DMS114 treated with DMSO at 0.1 percent for 48 hours (cell line): ENCODE results near the gene NID1.
"Not testable (repeated sequence)": the region's sequence is repeated elsewhere in the genome, so short reads cannot be mapped to it uniquely, and the experiment has no call there.

Experiments used
- DNase-seq: peaks from one replicate; lab custom pipeline; 2025; ENCODE audit not compliant: unreplicated experiment; lab: John Stamatoyannopoulos, UW

NID1 gene

DNA sequence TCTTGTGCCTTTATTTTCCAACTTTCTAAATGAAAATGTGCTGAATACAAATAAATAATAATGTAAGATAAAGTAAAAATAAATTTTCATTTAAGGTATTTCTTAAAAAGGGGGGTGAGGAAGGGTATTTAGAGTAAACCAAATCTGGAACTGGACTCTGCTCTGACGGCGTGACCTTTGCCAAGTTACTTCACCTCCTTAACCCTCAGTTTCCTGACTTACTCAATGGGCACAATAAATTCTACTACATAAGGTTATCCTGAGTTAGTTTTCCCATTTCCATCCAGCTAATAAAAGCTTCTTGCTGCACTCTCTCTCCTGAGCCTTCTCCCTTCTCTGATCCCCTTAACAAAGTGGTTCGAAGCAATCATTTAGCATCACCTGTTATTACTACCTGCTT is 93.9 kb downstream of the NID1 start:
- DNase-seq = no peak

DNA sequence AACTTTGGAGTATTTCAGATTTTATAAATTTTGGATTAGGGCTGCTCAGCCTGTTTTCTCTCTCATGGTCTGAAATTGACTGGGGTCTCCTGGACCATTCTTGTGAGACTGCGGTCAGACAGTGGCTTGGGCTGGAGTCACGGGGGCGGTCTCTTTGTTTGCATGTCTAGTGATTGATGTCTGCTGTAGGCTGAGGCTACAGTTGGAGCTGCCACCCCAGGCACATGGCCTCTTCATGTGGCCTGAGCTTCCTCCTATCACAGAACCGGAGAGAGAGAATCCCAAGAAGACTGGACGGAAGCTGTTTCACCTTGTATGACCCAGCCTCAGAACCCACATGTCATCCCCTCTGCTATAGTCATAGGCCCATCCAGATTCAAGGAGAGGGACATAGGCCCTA is 96.1 kb downstream of the NID1 start:
- DNase-seq = no peak

DNA sequence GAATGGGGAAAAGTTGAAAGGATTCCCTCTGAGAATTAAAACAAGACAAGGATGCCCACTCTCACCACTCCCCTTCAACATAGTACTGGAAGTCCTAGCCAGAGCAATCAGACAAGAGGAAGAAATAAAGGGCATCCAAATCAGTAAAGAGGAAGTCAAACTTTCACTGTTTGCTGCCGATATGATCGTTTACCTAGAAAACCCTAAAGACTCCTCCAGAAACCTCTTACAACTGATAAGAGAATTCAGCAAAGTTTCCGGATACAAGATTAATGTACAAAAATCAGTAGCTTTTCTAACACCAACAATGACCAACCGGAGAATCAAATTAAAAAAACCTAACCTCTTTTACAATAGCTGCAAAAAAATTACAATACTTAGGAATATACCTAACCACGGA is 98.8 kb downstream of the NID1 start:
- not testable (repeated sequence) for DNase-seq

DNA sequence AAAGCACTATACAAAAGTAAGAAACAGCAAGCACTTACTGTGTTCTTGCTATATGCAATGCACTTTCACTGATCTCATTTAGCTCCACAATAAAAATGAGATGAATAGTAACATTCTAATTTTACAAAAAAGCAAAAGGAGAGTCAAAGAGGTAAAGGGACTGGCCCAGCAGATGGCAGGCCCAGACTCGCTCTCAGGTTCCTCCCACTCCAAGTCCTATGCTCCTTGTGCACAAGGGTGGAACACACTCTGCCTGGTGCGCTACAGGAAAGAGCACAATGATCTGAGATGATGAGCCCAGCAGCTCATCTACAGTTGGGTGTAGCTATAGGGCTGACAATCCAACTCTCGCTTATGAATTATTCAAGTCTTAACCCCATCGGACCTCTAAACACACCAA is 104.1 kb downstream of the NID1 start:
- DNase-seq = no peak

DNA sequence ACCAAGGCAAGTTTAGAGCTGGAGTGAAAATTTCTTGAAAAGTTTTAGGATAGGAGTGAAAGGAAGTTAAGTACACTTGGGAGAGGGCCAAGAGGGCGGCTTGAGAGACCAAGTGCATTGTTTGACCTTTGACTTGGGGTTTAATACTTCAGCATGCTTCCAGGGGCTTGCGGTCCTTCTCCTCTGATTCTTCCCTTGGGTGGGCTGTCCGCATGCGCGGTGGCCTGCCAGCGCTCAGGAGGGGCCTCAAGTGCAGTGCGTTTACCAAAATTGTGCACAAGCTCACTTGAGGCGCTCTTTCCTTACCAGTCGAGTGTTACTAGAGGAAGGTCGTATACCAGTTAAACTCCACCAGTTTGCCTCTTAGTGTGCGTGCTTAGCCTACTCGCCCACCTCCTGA is 106.9 kb downstream of the NID1 start:
- DNase-seq = no peak

DNA sequence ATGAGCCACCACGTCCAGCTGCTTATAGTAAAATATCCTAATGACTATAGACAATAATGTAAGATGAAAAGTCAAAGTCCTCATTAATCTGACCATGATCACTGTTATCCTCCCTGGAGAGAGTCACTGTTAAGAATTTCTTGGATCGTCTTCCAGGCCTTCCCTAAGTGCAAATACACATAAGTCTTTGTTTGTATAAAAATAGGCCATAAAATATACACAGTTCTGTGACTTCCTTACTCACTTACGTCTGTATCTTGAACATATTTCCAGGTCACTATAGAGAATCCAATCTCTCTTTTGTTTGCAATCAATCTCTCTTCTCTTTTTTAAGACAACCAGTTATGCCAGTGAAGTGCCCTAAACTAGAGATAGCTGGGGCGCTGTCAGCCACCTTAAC is 109.1 kb downstream of the NID1 start:
- no peak for DNase-seq

DNA sequence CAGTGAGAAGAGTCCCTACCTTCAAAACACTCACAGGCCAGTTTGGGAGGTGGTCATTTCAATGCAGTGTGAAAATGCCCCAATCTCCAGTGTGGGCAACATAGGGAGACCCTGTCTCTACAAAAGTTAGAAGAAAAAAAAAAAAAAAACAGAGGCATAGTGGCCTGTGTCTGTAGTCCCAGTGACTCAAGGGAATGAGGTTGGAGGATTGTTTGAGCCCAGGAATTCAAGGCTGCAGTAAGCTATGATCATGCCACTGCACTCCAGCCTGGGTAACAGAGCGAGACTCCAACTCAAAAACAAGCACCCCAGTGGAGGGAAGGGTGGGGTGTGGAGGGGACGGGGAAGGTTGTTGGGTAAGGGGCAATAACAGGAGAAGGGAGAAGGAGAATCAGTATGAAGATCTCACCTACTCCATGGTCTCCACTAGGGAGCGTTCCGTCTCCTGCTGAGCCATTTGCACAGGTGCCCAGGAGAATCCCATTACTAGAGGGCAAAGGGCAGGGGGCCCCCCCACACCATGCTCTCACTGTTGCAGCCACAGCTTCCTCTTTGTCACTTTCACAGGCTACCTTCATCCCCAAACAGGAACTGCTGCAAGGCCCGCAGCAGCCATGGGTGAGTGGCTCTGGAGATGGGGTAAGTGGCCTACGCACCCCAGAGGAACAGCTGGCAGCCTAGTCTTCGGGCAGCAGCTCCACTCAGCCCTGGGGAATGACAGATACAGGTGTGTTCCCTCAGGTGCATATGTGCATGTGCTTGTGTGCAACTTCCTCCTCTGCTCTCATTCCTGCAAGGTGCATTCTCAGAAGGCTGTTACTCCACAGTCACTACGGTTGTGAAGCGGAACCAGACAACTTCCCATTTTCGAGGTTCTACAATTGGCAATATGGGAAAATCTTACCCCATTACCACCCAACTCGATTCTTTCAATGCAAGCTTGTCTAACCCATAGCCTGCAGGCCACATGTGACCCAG is 110.3 kb downstream of the NID1 start:
- no peak for DNase-seq

DNA sequence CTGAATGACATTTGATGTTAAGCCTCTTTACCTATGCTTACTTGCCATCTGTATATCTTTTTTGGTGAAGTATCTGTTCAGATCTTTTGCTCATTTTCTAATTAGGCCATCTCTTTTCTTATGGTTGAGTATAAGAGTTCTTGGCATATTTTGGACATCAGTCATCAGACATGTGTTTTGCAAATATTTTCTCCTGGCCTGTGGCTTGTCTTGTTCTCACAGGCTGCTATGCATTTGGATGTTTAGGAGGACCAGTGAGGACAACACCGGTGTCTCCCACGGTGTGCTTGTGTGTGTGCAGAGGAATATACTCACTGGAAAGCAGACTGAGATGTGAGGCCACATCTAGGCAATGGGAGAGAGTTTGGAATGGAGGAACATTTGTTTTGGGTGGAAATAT is 111.1 kb downstream of the NID1 start:
- no peak for DNase-seq

DNA sequence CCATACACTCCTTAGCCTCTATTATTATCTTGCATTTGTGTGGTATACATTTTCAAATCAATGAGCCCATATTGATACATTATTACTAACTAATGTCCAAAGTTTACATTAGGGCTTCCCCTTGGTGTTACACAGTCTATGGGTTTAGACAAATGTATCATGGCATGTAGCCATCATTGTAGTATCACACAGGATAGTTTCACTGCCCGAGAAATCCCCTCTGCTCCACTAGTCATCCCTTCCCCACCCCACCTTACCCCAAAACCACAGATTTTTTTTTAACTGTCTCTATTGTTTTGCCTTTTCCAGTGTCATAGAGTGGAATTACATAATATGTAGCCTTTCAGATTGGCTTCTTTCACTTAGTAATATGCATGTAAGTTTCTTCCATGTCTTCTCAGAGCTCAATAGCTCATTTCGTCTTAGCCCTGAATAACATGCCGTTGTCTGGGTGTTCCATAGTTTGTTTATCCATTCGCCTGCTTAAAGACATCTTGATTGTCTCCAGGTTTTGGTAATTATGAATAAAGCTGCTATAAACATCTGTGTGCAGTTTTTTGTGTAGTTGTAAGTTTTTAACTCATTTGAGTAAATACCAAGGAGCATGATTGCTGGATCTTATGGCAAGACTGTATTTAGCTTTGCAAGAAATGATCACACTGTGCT is 111.8 kb downstream of the NID1 start:
- no peak for DNase-seq

DNA sequence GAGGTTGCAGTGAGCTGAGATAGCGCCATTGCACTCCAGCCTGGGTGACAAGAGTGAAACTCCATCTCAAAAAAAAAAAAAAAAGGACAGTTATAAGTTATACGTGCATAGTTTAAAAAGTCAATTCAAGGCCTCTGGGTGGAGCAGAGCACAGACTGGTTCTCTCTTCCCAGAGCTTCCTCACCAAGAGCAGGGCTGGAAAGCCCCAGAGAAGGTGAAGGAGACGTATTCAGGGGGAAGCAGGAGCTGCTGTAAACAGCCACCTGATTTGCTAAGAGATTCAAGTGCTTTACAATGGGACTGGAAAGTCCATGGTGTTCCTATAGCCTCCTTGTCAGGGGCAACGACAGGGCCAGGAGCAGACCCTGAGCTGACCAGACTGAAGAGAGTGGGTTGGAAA is 113.2 kb downstream of the NID1 start:
- no peak for DNase-seq

DNA sequence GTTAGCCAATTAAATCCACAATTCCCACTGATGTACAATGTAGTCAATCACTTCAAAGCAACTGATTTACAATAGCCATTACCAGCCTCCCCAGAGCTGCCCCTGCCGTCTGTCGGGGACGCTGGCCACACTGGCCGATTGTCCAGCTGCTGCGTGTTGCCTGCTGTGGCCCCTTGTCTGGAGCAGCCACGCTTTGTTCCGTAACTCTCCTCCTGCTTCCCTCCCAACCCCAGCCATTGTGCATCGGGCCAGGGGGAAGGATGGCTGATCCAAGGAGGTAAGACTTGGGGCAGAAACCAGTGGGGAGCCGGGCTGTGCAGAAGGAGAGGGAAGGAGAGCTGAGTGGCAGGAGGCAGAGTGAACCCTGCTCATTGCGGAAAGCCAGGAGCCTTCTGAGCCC is 114.6 kb downstream of the NID1 start:
- no peak for DNase-seq

DNA sequence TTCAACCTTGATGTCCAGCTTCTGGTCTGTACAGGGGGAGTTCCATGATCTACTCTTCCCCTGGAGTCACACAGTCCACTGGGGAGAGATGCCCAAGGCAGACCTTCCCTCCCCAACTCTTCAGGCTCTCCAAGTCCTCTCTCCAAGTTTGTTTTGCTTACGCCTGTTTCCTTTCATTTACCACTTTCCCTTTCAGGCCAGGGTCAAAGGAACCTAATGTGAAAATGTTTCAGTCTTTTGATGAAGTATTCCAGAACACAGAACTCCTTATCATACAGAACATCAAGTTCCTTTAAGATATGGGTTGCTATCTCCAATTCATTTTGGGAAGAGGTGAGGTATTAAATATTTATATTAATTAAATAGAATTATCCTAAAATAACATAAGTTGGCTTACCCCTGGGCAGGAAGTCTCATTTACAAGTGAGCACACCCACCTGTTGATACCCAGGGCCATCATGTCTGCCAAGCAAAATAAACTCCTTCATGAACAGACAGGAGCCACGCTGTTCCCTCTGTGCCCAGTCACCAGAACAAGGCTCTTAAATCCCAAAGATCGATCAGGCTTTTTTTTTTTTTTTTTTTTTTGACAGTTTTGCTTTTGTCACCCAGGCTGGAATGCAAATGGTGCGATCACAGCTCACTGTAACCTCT is 116.0 kb downstream of the NID1 start:
- no peak for DNase-seq

DNA sequence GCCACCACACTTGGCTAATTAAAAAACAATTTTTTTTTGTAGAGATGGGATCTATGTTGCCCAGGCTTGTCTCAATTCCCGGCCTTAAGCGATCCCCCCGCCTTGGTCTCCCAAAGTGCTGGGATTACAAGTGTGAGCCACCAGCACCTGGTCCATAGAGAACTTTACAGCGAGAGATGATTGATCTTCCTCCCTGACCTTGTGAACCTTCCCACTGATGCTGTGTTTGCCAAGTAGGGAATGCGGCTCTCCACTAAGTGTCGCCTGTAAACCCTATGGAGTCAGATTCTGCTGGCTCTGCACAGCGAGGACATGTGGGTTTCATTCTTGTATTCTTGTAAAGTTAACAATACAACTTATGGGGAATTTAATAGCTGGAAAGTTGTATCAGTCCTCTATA is 116.9 kb downstream of the NID1 start:
- DNase-seq = no peak

DNA sequence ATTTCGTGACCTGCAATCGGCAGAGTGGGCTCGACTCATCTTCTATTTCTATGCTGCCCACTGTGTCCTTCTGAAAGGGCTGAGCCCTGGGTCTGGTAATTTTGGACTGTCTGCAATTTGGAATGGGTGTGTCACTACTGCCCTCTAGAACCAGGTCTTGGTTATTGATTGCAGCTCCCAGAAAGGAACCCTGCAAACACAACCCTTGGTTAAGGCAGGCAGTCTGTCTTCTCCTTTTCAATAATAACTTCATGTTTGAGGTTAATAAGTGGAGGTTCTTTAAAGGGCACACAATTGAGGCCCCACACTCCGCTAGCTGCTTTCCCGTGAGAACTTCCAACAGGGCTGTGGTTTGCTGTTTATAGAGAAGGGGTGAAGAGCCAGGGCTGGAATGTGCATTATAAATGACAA is 118.3 kb downstream of the NID1 start:
- no peak for DNase-seq

DNA sequence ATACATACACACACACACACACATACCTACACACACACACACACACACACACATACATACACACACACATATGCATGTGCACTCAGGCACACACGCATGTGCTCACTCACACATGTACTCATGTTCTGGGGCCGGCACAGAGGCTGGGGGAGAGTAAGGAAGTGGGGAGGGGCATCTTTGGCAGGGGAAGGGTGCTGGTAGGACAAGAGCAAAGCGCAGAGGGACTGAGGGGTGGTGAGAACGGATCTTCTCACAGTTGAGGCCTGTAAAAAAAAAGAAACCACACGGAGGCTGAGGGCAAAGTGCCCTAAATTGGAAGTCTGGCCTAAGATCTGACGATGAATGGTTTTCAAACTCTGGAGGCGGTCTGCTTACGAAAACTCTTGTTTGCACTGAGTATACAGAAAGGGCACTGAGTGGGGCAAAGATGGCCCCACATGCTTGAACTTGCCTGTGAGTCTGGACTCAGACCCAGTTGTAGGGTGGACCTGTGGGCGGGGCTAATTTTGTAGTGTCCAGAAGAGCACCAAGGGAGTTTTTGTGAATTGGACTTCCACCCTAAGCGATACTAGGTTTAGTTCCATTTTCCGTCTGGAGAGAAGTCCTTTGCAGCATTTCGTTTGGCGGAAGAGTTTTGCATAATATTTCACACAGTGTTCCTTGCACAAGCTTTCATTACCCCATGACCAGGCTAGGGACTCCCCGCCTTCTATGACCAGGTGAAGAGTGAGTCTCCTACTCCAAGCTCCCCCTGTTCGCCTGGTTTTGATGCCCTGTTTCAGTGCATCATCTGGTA is 118.9 kb downstream of the NID1 start:
- DNase-seq = no peak

DNA sequence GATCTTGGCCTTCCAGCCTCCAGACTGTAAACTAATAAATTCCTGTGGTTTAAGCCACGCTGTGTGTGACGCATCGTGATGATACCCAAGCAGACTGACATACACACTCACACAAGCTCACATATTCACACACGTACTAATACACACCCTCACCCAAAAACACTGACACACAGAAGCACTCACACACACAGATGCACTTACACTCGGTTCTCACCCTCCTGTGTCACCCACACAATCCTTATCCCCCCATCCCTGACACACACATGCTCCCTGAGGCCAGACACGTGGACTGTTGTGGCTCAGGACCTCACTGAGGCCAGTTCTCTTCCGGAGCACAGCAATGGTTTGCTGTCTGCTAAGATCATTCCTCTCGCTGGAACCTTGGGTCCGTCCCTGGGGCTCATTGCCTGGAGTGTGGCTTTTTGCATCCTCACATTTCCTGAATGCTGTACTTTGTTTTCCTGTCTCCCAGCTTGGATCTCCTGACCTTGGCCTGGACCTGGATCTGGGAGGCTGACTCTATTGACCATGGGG is 121.2 kb downstream of the NID1 start:
- DNase-seq = no peak

DNA sequence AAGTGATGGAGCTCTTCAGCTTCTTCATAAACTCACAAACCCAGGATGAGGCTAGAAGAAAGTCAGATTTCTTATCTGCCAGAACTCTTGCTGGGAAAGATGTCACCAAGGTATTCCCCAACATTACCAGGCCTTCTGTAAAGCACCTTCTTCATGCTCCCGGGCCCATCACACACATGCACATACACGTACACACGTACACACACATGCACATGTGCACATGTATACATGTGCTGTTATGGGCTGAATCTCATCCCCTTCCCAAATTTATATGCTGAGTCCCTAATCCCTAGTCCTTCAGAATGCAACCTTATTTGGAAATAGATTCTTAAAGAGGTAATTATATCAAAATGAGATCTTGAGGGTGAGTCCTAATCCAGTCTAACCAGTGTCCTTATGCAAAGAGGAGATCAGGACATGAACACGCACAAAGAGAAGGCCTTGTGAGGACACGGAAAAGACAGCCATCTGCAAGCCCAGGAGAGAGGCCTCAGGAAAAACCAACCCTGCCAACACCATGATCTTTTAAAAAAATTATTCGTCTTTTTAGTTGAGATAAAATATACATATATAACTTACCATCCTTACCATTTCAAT is 121.8 kb downstream of the NID1 start:
- DNase-seq = no peak

DNA sequence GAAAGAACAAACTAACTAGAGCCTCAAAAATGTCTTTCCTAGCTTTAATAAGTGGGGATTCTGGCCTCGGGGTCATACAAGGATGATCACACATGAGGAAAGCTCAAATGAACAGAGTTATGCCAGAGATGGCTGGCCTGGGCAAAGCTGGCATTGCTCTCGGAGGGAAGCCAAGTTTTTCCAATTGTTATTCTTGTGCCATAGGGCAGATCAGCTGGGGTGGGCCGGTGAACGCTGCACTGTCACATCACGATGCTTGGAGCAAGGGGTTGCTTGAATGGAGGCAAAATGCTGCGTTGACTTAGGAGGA is 122.3 kb downstream of the NID1 start:
- DNase-seq = no peak

DNA sequence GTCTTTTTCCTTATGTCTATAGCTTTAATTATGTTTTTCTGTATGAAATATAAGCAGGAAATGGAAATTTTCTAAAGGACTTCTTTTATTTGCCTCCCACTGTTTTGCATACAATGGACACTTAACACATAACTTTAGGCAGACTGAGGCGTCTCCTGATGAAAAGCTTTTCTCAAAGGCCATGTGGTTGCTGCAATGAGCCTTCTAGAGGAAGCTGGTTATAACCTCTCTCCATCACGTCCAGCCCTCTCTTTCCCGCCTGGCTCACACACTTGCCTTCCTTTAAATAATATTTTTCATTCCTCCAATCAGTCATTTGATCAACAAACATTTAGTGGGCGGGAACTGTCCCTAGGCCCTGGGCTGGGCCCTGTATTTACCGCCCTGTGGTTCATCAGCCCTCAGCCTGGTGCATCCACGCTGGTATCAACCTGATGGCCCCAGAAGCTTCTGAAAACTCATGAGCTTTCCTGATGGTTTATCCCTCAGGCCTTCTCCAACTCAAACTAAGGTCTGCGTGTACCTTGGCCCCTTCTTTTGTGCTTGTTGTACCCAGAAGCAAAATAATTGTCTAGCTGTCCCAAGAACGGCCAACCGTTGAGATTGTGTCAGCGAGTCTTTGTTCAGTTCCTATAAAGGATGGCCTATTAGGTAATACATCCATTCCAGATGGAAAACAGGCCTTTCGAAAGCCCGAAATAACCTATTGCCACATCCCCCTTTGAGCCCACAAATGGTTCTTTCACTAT is 122.8 kb downstream of the NID1 start:
- no peak for DNase-seq

DNA sequence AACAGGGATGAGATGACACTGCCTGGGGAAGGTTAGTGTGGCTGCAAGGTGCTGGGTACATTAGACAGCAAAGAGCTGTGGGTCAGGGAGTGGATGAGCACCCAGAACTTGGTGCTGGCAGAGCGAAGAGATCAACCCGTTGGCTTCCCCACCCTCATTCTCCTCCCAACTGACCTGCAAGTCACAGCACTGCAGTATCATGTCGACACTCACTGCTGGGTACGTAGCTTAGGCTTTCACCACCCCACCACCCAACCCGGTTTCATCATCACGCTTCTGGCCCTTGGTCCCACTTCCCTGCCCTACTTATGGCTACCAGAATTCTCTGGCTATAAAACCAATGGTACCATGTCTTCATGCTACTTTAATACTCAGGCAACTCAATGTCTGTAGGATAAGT is 124.6 kb downstream of the NID1 start:
- DNase-seq = no peak
